ENCODE data around the gene NPAS3.

The NPAS3 gene

GRCh38 chr14:32938719-32939253, at the start of gene NPAS3:
Gene NPAS3 (plus strand): TSS chr14:32938879.
- peak; percentile 54 for DNase-seq

- DNase-seq: peak; percentile 43
These were observed 41.5 kb upstream of the NPAS3 start for GRCh38 chr14:32896979-32897697.

- peak; percentile 41 for DNase-seq
These were observed 41.0 kb upstream of the NPAS3 start for GRCh38 chr14:32897698-32898064.

GRCh38 chr14:32898876-32899275, 39.8 kb upstream of the NPAS3 start:
- DNase-seq: no peak

- DNase-seq: no peak
These were observed 38.1 kb upstream of the NPAS3 start for GRCh38 chr14:32900547-32900946.

GRCh38 chr14:32905013-32905412, 33.7 kb upstream of the NPAS3 start:
- no peak for DNase-seq

GRCh38 chr14:32906672-32907071, 32.0 kb upstream of the NPAS3 start:
- DNase-seq: no peak

- no peak for DNase-seq
These were observed 30.2 kb upstream of the NPAS3 start for GRCh38 chr14:32908196-32909084.

GRCh38 chr14:32913725-32914124, 25.0 kb upstream of the NPAS3 start:
- peak; percentile 6 for DNase-seq

GRCh38 chr14:32914391-32914790, 24.3 kb upstream of the NPAS3 start:
- DNase-seq: no peak

GRCh38 chr14:32920696-32921276, 17.9 kb upstream of the NPAS3 start:
- no peak for DNase-seq

- DNase-seq: no peak
These were observed 13.2 kb upstream of the NPAS3 start for GRCh38 chr14:32925439-32925838.

GRCh38 chr14:32932302-32932913, 6.3 kb upstream of the NPAS3 start:
- DNase-seq: no peak

GRCh38 chr14:32932914-32933628, 5.6 kb upstream of the NPAS3 start:
- DNase-seq: no peak

- no peak for DNase-seq
These were observed 5.0 kb upstream of the NPAS3 start for GRCh38 chr14:32933629-32934072.

- DNase-seq: peak; percentile 74
These were observed 4.4 kb upstream of the NPAS3 start for GRCh38 chr14:32934073-32934880.

- peak; percentile 50 for DNase-seq
These were observed 3.6 kb upstream of the NPAS3 start for GRCh38 chr14:32934881-32935633.

GRCh38 chr14:32939254-32940065, 781 bp downstream of the NPAS3 start:
- DNase-seq: peak; percentile 79

- DNase-seq: peak; percentile 46
These were observed 1.5 kb downstream of the NPAS3 start for GRCh38 chr14:32940066-32940651.

Measured in NCI-H774 (cell line).